ENCODE measurements around the gene NDFIP2. TPM values are rescaled to one million over a fixed set of nuclear protein-coding genes. Genes with fewer than 3 reads are reported as not detected.

NDFIP2 gene
- total RNA-seq, 1 donor from 2014 or later, result 40.0 TPM

DNA sequence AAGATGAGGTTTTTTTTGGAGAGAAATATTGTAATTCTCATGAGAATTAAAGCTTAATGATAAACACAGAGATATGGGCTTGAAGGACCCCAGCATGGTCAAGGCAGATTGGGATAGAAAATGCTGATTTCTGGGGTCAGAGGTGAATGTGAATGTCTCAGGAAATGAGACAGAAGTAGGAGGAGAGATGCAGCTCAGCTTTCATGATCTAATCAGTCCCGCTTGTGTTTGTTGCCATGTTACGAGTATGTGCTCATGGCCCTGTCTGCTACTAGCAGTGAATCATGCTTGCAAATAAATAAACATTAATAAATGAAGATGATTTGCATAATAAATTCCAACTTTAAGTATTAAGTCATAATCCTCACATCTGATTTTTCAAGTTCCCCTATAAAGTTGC, 23.0 kb upstream of the NDFIP2 start:
- Mint-ChIP-seq H3K4me3 (no peak overlapping the region), H3K4me1 (peaks cover 13% of the 10 kb centered on the region), H3K27me3 (ENCODE audit: low read depth) (no peaks in the 10 kb centered on the region), H3K9me3 (no peaks in the 10 kb centered on the region), H3K36me3 (no peaks in the 10 kb centered on the region), H3K27ac (no peak overlapping the region)
- TF ChIP-seq CTCF (IDR thresholded peaks at IDR 0.05; ENCODE audit: unreplicated experiment), result no peak
- no peak for DNase-seq (ENCODE audit: low spot score in 2 of 2, unreplicated experiment in 2 of 2)

DNA sequence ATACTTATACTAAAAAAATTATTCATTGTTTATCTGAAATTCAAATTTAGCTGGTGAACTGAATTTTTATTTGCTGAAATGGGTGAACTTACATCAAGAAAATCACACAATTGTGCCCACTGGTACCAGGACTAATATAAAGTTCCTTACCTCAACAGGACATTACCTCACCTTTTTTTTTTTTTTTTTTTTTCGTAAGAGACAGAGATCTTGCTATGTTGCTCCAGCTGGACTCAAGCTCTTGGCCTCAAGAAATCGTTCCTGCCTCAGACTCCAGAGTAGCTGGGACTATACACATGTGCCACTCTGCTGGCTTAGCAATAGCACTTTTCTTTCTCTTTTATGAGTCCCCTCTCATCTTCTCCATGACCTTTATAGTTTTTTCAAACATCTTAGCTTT, 22.5 kb upstream of the NDFIP2 start:
- Mint-ChIP-seq H3K4me1 (peaks cover 13% of the 10 kb centered on the region), H3K4me3 (no peak overlapping the region), H3K27me3 (ENCODE audit: low read depth) (no peaks in the 10 kb centered on the region), H3K9me3 (no peaks in the 10 kb centered on the region), H3K36me3 (no peaks in the 10 kb centered on the region), H3K27ac (no peak overlapping the region)
- no peak for TF ChIP-seq CTCF (IDR thresholded peaks at IDR 0.05; ENCODE audit: unreplicated experiment)
- DNase-seq (ENCODE audit: low spot score in 2 of 2, unreplicated experiment in 2 of 2), result no peak

DNA sequence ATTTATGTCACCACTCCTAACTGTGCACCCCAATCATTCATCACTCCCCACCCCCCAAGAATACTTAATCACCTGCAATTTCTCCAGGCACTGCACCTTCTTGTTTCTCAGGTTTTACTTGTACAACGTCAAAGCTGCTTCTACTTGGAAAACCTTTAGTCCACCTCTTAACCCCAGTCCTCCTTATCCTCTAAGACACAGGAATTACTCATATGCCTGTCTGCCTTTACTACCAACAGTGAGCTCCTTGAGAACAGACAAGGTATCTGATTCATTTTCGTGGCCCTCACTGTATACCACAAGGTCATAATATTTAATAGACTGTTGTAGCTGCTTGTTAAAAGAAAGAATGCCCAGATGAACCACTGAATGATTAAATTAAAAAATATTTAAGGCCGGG, 21.0 kb upstream of the NDFIP2 start:
- DNase-seq (ENCODE audit: low spot score in 2 of 2, unreplicated experiment in 2 of 2), result no peak
- peak overlapping the region; percentile 18 for H3K27ac Mint-ChIP-seq
- no peaks in the 10 kb centered on the region for H3K27me3 Mint-ChIP-seq (ENCODE audit: low read depth)
- no peaks in the 10 kb centered on the region for H3K9me3 Mint-ChIP-seq
- no peaks in the 10 kb centered on the region for H3K36me3 Mint-ChIP-seq
- no peak overlapping the region for H3K4me3 Mint-ChIP-seq
- no peak for TF ChIP-seq CTCF (IDR thresholded peaks at IDR 0.05; ENCODE audit: unreplicated experiment)
- peaks cover 10% of the 10 kb centered on the region for H3K4me1 Mint-ChIP-seq

DNA sequence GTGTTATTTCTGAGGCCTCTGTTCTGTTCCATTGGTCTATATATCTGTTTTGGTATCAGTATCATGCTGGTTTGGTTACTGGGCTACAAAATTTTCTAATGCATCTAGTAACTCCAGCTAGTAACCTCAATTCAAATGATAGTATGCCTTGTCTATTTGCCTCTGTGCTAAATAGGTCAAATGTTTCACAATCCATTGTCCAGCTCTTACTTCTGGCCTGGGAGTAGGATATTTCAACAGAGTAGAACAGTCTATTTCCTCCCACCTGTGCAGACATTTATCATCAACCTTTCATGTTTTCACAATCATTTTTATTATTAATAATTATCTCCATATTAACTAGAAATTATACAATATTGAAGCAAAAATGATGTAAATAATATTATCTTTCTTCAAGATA, 18.1 kb upstream of the NDFIP2 start:
- Mint-ChIP-seq H3K27ac (no peak overlapping the region), H3K36me3 (no peaks in the 10 kb centered on the region), H3K4me1 (peaks cover 11% of the 10 kb centered on the region)

GRCh38 chr13:79463604-79464003, 17.4 kb upstream of the NDFIP2 start:
- Mint-ChIP-seq H3K27me3 (ENCODE audit: low read depth) (no peaks in the 10 kb centered on the region), H3K36me3 (no peaks in the 10 kb centered on the region), H3K4me3 (no peak overlapping the region), H3K4me1 (peaks cover 11% of the 10 kb centered on the region), H3K9me3 (no peaks in the 10 kb centered on the region), H3K27ac (no peak overlapping the region)
- no peak for TF ChIP-seq CTCF (IDR thresholded peaks at IDR 0.05; ENCODE audit: unreplicated experiment)
- no peak for DNase-seq (ENCODE audit: low spot score in 2 of 2, unreplicated experiment in 2 of 2)

More for the DNA sequence above, 18.1 kb upstream of the NDFIP2 start:
- no peak for TF ChIP-seq CTCF (IDR thresholded peaks at IDR 0.05; ENCODE audit: unreplicated experiment)
- DNase-seq (ENCODE audit: low spot score in 2 of 2, unreplicated experiment in 2 of 2), result no peak
- Mint-ChIP-seq H3K27me3 (ENCODE audit: low read depth) (no peaks in the 10 kb centered on the region), H3K9me3 (no peaks in the 10 kb centered on the region), H3K4me3 (no peak overlapping the region)

DNA sequence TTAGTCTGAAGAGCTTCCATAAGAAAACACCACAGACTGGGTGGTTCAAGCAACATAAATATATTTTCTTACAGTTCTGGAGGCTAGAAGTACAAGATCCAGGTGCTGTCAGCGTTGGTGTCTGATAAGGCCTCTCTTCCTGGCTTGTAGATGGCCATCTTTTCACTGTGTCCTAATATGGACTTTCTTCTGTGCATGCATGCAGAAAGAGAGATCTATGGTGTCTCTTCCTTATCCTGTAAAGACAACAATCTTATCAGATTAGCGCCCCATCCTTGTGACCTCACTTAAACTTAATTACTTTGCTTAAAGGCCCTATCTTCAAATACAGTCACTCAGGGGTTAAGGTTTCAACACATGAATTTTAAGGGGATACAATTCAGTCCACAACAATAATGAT, 14.1 kb upstream of the NDFIP2 start:
- peaks cover 4% of the 10 kb centered on the region for H3K4me1 Mint-ChIP-seq
- H3K36me3 Mint-ChIP-seq, result no peaks in the 10 kb centered on the region
- H3K27me3 Mint-ChIP-seq (ENCODE audit: low read depth), result no peaks in the 10 kb centered on the region
- H3K27ac Mint-ChIP-seq, result peak overlapping the region; percentile 33
- no peak for TF ChIP-seq CTCF (IDR thresholded peaks at IDR 0.05; ENCODE audit: unreplicated experiment)
- H3K9me3 Mint-ChIP-seq, result no peaks in the 10 kb centered on the region
- H3K4me3 Mint-ChIP-seq, result no peak overlapping the region
- no peak for DNase-seq (ENCODE audit: low spot score in 2 of 2, unreplicated experiment in 2 of 2)

Data from mesothelial cell of epicardium (in vitro differentiated cells).